ENCODE results near the gene ATP2B1. TPM values are rescaled to one million over a fixed set of nuclear protein-coding genes. Genes with fewer than 3 reads are reported as not detected.

Gene ATP2B1
- total and polyA plus RNA-seq, 9 donors, result 9.0 to 60.3 (median 25.6) TPM

GRCh38 chr12:89707703-89708564, 704 bp downstream of the ATP2B1 start:
- no peaks in the 10 kb centered on the region for H3K9me3 ChIP-seq
- no peaks in the 10 kb centered on the region for H3K36me3 ChIP-seq
- peak overlapping the region; percentile 95 to 98 for H3K27ac ChIP-seq
- H3K4me3 ChIP-seq, result peak overlapping the region; percentile 96
- H3K27me3 ChIP-seq, result no peaks in the 10 kb centered on the region
- WGBS, 3 donors, result 0 to 1% (median 1%) methylated on average over 69 to 73 of the region's 73 CpGs
- DNase-seq, result peak; percentile 37 to 74 (median 67)
- TF ChIP-seq, protein P1, sequence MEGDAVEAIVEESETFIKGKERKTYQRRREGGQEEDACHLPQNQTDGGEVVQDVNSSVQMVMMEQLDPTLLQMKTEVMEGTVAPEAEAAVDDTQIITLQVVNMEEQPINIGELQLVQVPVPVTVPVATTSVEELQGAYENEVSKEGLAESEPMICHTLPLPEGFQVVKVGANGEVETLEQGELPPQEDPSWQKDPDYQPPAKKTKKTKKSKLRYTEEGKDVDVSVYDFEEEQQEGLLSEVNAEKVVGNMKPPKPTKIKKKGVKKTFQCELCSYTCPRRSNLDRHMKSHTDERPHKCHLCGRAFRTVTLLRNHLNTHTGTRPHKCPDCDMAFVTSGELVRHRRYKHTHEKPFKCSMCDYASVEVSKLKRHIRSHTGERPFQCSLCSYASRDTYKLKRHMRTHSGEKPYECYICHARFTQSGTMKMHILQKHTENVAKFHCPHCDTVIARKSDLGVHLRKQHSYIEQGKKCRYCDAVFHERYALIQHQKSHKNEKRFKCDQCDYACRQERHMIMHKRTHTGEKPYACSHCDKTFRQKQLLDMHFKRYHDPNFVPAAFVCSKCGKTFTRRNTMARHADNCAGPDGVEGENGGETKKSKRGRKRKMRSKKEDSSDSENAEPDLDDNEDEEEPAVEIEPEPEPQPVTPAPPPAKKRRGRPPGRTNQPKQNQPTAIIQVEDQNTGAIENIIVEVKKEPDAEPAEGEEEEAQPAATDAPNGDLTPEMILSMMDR (IDR thresholded peaks at IDR 0.05), result no peak
- no peak for TF ChIP-seq EP300 (IDR thresholded peaks at IDR 0.05)
- H3K4me1 ChIP-seq (ENCODE audit: insufficient read depth), result no peaks in the 10 kb centered on the region
- intact Hi-C loops (cut with DNase I), result loop anchor here in 1 of 4 donors (10.0 kb wide), 1 partner anchor 237 kb away; no protein-coding TSS in a partner anchor

DNA sequence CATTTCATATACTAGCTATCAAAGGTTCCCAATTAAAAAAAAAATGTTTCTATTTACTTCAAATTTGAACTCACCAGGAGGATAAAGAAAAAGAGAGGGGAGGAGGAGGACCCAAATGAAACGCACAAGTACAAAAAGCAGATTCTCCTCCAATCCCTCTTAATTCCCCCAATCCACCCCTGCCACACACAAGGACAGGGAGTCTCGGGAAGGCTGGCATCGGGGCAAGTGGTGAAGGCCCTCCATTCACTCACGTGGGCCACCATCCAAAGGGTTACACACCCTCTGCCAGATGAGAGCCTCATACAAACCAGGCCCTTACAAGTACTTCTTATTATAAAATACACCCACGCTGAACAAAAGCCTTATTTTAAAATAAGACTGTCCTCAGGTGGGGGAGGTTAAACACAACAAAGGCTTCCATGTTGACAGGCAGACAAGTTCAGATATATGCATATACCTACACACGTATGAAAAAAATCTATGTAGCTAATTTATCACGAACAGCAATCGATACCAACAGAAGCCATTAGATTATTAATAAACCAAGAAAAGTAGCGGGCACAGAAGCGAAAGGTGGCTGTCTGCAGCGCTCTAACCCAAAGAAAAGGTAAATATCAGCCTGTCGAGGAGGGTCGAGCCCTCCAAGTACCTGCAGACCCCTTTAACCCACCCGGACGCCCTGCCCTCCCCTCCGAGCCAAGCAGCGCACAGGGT, 1.5 kb downstream of the ATP2B1 start:
- Histone ChIP-seq H3K27ac (no peak overlapping the region), H3K4me1 (ENCODE audit: insufficient read depth) (no peaks in the 10 kb centered on the region), H3K27me3 (no peaks in the 10 kb centered on the region), H3K36me3 (no peaks in the 10 kb centered on the region), H3K4me3 (peak overlapping the region; percentile 96), H3K9me3 (no peaks in the 10 kb centered on the region)
- TF ChIP-seq, protein P1 (IDR thresholded peaks at IDR 0.05), result no peak
- no peak for TF ChIP-seq POLR2A (IDR thresholded peaks at IDR 0.05)
- no peak for TF ChIP-seq EP300 (IDR thresholded peaks at IDR 0.05)
- WGBS, 3 donors, result 17 to 24% (median 20%) methylated on average over 17 of the region's 17 CpGs
- intact Hi-C loops (cut with DNase I), result loop anchor here in 1 of 4 donors (10.0 kb wide), 1 partner anchor 238 kb away; no protein-coding TSS in a partner anchor
- DNase-seq, result peak in 3 of 5 donors; percentile 25 to 30 (median 29)

GRCh38 chr12:89706551-89706950, 2.1 kb downstream of the ATP2B1 start:
- 91 to 93% (median 93%) methylated on average over 7 of the region's 7 CpGs for WGBS, 3 donors
- no peak overlapping the region for H3K27ac ChIP-seq
- intact Hi-C loops (cut with DNase I), result loop anchor here in 1 of 4 donors (10.0 kb wide), 1 partner anchor 238 kb away; no protein-coding TSS in a partner anchor
- no peaks in the 10 kb centered on the region for H3K9me3 ChIP-seq
- DNase-seq, result no peak
- no peaks in the 10 kb centered on the region for H3K36me3 ChIP-seq
- H3K27me3 ChIP-seq, result no peaks in the 10 kb centered on the region
- H3K4me1 ChIP-seq (ENCODE audit: insufficient read depth), result no peaks in the 10 kb centered on the region
- no peak overlapping the region for H3K4me3 ChIP-seq
- TF ChIP-seq POLR2A (IDR thresholded peaks at IDR 0.05), result no peak
- TF ChIP-seq EP300 (IDR thresholded peaks at IDR 0.05), result no peak
- TF ChIP-seq, protein P1 (IDR thresholded peaks at IDR 0.05), result no peak

- Histone ChIP-seq H3K4me3 (no peak overlapping the region), H3K4me1 (ENCODE audit: insufficient read depth) (no peaks in the 10 kb centered on the region), H3K9me3 (no peaks in the 10 kb centered on the region), H3K27ac (no peak overlapping the region), H3K36me3 (no peaks in the 10 kb centered on the region), H3K27me3 (no peaks in the 10 kb centered on the region)
- WGBS, 3 donors, result 86 to 93% (median 92%) methylated on average over 1 of the region's 1 CpG
- intact Hi-C loops (cut with DNase I), result loop anchor here in 1 of 4 donors (10.0 kb wide), 1 partner anchor 240 kb away; no protein-coding TSS in a partner anchor
- TF ChIP-seq, protein P1 (IDR thresholded peaks at IDR 0.05), result no peak
- TF ChIP-seq EP300 (IDR thresholded peaks at IDR 0.05), result no peak
- no peak for TF ChIP-seq POLR2A (IDR thresholded peaks at IDR 0.05)
- no peak for DNase-seq
These were observed 4.2 kb downstream of the ATP2B1 start for GRCh38 chr12:89704457-89704856.
